HL-60 (cell line): Measurements from ENCODE around the gene UBE2QL1.

Experiments
- CTCF ChIP-seq: IDR thresholded peaks from one replicate; pipeline ENCODE4 v1.5.1; 2011; ENCODE audit warnings: low read length, control low read depth, inconsistent platforms; ENCODE audit not compliant: insufficient read depth
- POLR2AphosphoS5 ChIP-seq: IDR thresholded peaks from 2 replicates; pipeline ENCODE4 v1.6.1; 2012; ENCODE audit warnings: low read depth
- REST ChIP-seq: IDR thresholded peaks from 2 replicates; pipeline ENCODE4 v1.6.1; 2012; ENCODE audit warnings: low read depth; ENCODE audit not compliant: insufficient replicate concordance

- TF ChIP-seq CTCF (no peak), POLR2AphosphoS5 (no peak), REST (no peak)
These were observed 29.3 kb upstream of the UBE2QL1 start for GRCh38 chr5:6419340-6419852.
